Lower lobe of right lung (tissue), 2 donors: Measurements from ENCODE around the gene MAP3K13. TPM values are rescaled to one million over a fixed set of nuclear protein-coding genes. Genes with fewer than 3 reads are reported as not detected.
A peak's percentile ranks its signal among the peaks of the same experiment; 100 is the strongest.
"Not testable (repeated sequence)": the region's sequence is repeated elsewhere in the genome, so short reads cannot be mapped to it uniquely, and the experiment has no call there.

ENCODE experiments used
- ATAC-seq, 2 donors: fragments of 200-7000 bp; cut with Tn5 transposase; one replicate each; pipeline ENCODE4 v1.9.1; 2020 to 2022; ENCODE audit warnings: mild to moderate bottlenecking in 2 of 2, moderate library complexity in 2 of 2
- DNase-seq: peaks from one replicate; pipeline ENCODE4 v3.0.0-alpha.2; 2020
- H3K27ac ChIP-seq: fragments of 200-600 bp; one replicate; pipeline ENCODE4 v1.8.0; 2022
- H3K27me3 ChIP-seq: fragments of 200-600 bp; one replicate; pipeline ENCODE4 v1.8.0; 2022; ENCODE audit warnings: low read depth
- H3K36me3 ChIP-seq: fragments of 200-600 bp; one replicate; pipeline ENCODE4 v1.8.0; 2022; ENCODE audit warnings: mild to moderate bottlenecking
- H3K4me1 ChIP-seq: fragments of 200-600 bp; one replicate; pipeline ENCODE4 v1.8.0; 2022
- H3K4me3 ChIP-seq: fragments of 200-600 bp; one replicate; pipeline ENCODE4 v1.8.0; 2022; ENCODE audit warnings: mild to moderate bottlenecking
- H3K9me3 ChIP-seq: fragments of 200-600 bp; one replicate; pipeline ENCODE4 v1.8.0; 2022
- CTCF ChIP-seq: fragments of 200-600 bp; IDR thresholded peaks from one replicate; pipeline ENCODE4 v1.8.0; 2022; ENCODE audit warnings: antibody characterized with exemption, mild to moderate bottlenecking
- intact Hi-C: fragments of 100-400 bp; cut with DNase I; formaldehyde crosslinking; loops from one replicate; pipeline ENCODE4 v1.11.0; 2022
- total RNA-seq: library from RNA; stranded (reverse); fragmentation: NEBNext Ultra II Directional; extraction: Animal tissue kit (Norgen Biotek cat#: 25700); gene quantifications from one replicate; pipeline ENCODE4 v1.2.1, GENCODE V29; 2021
- donor health status: DM: no; HTN: yes; CAD: no; lungs with severe emphysema.

The MAP3K13 gene
- total RNA-seq, 1 donor from 2014 or later = 35.4 TPM

DNA sequence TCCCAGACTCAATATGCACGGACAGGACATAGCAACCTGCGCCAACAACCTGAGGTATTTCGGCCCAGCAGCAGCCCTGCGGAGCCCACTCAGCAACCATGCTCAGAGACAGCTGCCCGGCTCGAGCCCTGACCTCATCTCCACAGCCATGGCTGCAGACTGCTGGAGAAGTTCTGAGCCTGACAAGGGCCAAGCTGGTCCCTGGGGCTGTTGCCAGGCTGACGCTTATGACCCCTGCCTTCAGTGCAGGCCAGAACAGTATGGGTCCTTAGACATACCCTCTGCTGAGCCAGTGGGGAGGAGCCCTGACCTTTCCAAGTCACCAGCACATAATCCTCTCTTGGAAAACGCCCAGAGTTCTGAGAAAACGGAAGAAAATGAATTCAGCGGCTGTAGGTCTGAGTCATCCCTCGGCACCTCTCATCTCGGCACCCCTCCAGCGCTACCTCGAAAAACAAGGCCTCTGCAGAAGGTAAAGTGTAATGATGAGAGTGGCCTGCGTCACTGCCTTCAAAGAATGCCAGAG lies 110.4 kb downstream of the MAP3K13 start:
- Histone ChIP-seq H3K36me3 (peaks cover 60% of the 10 kb centered on the region), H3K4me3 (no peak overlapping the region), H3K27ac (no peak overlapping the region), H3K9me3 (no peaks in the 10 kb centered on the region), H3K27me3 (no peaks in the 10 kb centered on the region), H3K4me1 (no peaks in the 10 kb centered on the region)
- TF ChIP-seq CTCF = no peak
- ATAC-seq = no peak
- intact Hi-C loops = no loop called here
- DNase-seq = no peak

- H3K9me3 ChIP-seq, H3K4me3 ChIP-seq, H3K27ac ChIP-seq, H3K4me1 ChIP-seq, H3K27me3 ChIP-seq, intact Hi-C loops, DNase-seq, ATAC-seq: not testable (repeated sequence)
- peaks cover 52% of the 10 kb centered on the region for H3K36me3 ChIP-seq
Observed at GRCh38 chr3:185474922-185475321, 112.0 kb downstream of the MAP3K13 start.

DNA sequence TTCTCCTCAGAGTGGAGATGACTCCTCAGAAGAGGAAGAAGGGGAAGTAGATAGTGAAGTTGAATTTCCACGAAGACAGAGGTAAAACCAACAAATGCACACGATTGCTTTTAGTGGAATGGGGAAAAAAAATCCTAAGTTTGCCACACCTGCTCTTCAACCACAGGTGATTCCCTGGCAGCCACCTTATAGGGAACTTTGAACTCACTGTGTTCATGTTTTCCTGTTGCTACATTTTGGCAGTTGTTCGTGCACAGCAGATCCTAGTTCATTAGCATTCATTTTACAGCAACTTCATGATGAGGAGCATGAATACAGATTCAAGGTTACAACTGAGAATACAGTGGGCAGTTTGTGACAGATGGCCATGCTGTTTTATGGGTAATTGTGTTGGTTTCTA lies 114.4 kb downstream of the MAP3K13 start:
- Histone ChIP-seq H3K9me3 (no peaks in the 10 kb centered on the region), H3K4me1 (no peaks in the 10 kb centered on the region), H3K36me3 (peaks cover 69% of the 10 kb centered on the region), H3K27ac (no peak overlapping the region), H3K27me3 (no peaks in the 10 kb centered on the region), H3K4me3 (no peak overlapping the region)
- intact Hi-C loops = no loop called here
- TF ChIP-seq CTCF = no peak
- no peak for ATAC-seq
- no peak for DNase-seq

GRCh38 chr3:185479373-185479945 lies 116.5 kb downstream of the MAP3K13 start:
- ATAC-seq (no peak), DNase-seq (no peak)
- intact Hi-C loops = no loop called here
- peaks cover 56% of the 10 kb centered on the region for H3K36me3 ChIP-seq
- no peak overlapping the region for H3K27ac ChIP-seq
- H3K4me1 ChIP-seq = no peaks in the 10 kb centered on the region
- no peak overlapping the region for H3K4me3 ChIP-seq
- no peaks in the 10 kb centered on the region for H3K27me3 ChIP-seq
- H3K9me3 ChIP-seq = no peaks in the 10 kb centered on the region
- TF ChIP-seq CTCF = no peak

GRCh38 chr3:185484296-185484695 lies 121.4 kb downstream of the MAP3K13 start:
- intact Hi-C loops = no loop called here
- no peak overlapping the region for H3K4me3 ChIP-seq
- DNase-seq (no peak), ATAC-seq (no peak)
- H3K27ac ChIP-seq = no peak overlapping the region
- no peaks in the 10 kb centered on the region for H3K27me3 ChIP-seq
- H3K4me1 ChIP-seq = no peaks in the 10 kb centered on the region
- no peak for TF ChIP-seq CTCF
- peaks cover 52% of the 10 kb centered on the region for H3K36me3 ChIP-seq
- no peaks in the 10 kb centered on the region for H3K9me3 ChIP-seq

- no peak for TF ChIP-seq CTCF
- peaks cover 59% of the 10 kb centered on the region for H3K36me3 ChIP-seq
- ATAC-seq (peak; percentile 55 to 68), DNase-seq (no peak)
- H3K9me3 ChIP-seq = no peaks in the 10 kb centered on the region
- no peaks in the 10 kb centered on the region for H3K4me1 ChIP-seq
- H3K27ac ChIP-seq = no peak overlapping the region
- no peak overlapping the region for H3K4me3 ChIP-seq
- intact Hi-C loops = no loop called here
- H3K27me3 ChIP-seq = no peaks in the 10 kb centered on the region
Observed at GRCh38 chr3:185486394-185486793, 123.5 kb downstream of the MAP3K13 start.
